HG02610 (cell line): ENCODE data around the gene ARRDC5.
A peak's percentile ranks its signal among the peaks of the same experiment; 100 is the strongest.
"Not testable (repeated sequence)": the region's sequence is repeated elsewhere in the genome, so short reads cannot be mapped to it uniquely, and the experiment has no call there.

Source experiments
- ATAC-seq: cut with Tn5 transposase; IDR thresholded peaks from one replicate; pipeline ENCODE4 v1.9.1; 2021; ENCODE audit warnings: mild to moderate bottlenecking, moderate library complexity; ENCODE audit not compliant: unreplicated experiment

Gene ARRDC5

GRCh38 chr19:4871711-4872110 is 31.0 kb downstream of the ARRDC5 start:
- ATAC-seq, result no peak

- ATAC-seq, result no peak
Measured at GRCh38 chr19:4870025-4870700, 32.5 kb downstream of the ARRDC5 start.

DNA sequence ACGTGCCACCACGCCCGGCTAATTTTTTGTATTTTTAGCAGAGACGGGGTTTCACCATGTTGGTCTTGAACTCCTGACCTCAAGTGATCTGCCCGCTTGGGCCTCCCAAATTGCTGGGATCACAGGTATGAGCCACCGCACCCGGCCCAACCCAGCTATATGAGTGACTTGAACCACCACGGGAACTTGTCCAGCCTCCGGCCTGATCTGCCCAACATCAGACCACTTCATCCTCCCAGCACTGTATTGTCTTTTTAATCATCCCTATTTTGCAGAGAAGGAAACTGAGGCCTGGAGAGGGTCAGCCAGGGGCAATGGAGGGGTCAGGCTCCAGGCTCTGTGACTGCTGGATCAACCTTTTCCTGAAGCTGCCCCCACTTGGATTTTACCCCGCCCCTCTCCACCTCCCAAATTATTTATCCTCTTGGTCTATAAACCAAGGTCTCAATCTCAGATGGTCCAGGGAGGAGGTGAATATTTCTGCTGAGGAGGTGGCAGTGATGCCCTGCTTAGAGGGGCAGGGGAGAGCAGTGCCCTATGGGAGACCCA is 34.3 kb downstream of the ARRDC5 start:
- ATAC-seq, result no peak

DNA sequence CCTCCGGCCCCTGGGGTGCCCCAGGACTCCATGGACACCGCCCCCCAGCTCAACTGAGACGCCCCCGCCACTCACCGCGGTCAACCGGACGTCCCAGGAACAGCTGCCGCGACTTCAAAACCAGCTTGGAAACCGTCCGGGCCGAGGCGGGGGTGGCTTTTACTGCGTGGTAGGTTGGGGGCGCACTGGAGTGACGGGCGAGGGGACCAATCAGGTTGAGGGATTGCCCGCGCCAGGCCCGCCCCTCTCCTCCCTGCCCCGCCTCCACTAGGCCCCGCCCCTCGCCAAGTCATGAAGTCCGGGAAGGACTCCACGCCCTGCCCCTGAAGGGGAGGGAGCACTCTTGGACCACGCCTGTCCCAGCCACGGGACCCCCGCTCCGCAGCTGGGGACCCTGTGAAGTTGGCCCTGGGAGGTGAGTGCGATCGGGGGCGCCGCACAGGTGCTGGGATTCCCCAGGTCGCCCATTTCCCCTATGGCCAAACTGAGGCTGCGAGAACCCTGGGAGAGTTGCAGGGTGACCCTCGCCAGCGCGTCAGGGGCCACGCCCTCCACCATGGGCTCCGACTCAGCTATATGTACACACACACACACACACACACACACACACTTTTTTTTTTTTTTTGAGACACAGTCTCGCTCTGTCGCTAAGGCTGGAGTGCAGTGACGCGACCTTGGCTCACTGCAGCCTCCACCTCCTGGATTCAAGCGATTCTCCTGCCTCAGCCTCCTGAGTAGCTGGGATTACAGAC is 35.0 kb downstream of the ARRDC5 start, which contains the start of gene PLIN3:
TSS of gene PLIN3 (minus strand) at position 134 of the 752 bp plus-strand sequence. CDS start 6,273 bp downstream, outside the sequence.
- peak; percentile 77 for ATAC-seq

- ATAC-seq, result no peak
Measured at GRCh38 chr19:4866595-4867424, 35.9 kb downstream of the ARRDC5 start.

DNA sequence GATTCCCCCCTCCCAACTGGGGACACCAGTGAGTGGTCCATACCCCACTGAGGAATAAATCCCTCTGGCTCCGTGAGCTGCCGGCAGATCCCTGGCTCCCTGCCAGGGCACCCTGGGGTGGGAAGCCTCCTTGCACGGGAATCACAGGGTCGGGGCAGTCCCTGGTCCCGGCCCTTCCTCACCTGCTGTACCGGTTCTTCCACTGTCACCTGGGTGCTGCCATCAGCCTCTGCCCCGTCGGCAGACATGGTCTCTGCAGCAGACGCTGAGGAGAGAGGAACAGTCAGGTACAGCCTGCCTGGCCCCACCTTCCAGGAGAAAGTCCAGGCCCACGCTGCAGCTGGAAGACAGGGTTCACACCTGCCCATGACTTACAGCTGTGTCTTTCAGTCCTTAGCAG is 41.5 kb downstream of the ARRDC5 start:
- no peak for ATAC-seq

- no peak for ATAC-seq
Measured at GRCh38 chr19:4859697-4860096, 43.0 kb downstream of the ARRDC5 start.

DNA sequence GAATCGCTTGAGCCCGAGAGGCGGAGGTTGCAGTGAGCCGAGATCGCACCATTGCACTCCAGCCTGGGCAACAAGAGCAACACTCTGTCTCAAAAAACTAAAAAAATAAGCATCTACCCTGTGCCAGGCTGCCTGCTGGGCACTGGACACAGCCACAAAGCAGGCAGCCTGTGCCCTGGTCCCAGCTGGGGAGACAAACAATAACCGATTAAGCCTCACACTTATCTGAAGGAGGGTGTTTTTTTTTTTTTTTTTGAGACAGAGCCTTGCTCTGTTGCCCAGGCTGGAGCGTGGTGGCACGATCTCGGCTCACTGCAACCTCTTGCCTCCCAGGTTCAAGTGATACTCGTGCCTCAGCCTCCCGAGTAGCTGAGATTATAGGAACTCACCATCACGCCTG is 46.2 kb downstream of the ARRDC5 start:
- not testable (repeated sequence) for ATAC-seq

DNA sequence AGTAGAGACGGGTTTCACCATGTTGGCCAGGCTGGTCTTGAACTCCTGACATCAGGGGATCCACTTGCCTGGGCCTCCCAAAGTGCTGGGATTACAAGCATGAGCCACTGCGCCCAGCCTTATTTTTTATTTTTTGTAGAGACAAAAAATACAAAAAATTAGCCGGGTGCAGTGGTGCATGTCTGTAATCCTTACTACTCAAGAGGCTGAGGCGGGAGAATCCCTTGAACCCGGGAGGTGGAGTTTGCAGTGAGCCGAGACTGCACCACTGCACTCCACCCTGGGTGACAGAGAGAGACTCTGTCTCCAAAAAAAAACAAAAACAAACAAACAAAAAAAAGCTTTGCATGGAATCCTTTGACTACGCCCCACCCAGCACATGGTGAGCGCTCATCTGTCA is 49.2 kb downstream of the ARRDC5 start:
- not testable (repeated sequence) for ATAC-seq

DNA sequence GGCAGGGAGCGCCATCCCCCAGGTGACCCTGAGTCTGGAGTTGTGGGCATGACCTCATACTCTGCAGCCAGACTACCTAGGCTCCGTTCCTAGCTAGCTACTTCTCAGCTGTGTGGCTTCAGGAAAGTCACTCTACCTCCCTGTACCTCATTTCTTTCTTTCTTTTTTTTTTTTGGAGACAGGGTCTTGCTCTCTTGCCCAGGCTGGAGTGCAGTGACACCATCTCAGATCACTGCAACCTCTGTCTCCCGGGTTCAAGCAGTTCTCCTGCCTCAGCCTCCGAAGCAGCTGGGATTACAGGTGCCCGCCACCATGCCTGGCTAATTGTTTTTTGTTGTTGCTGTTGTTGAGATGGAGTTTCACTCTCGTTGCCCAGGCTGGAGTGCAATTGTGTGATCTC is 50.2 kb downstream of the ARRDC5 start:
- no peak for ATAC-seq

DNA sequence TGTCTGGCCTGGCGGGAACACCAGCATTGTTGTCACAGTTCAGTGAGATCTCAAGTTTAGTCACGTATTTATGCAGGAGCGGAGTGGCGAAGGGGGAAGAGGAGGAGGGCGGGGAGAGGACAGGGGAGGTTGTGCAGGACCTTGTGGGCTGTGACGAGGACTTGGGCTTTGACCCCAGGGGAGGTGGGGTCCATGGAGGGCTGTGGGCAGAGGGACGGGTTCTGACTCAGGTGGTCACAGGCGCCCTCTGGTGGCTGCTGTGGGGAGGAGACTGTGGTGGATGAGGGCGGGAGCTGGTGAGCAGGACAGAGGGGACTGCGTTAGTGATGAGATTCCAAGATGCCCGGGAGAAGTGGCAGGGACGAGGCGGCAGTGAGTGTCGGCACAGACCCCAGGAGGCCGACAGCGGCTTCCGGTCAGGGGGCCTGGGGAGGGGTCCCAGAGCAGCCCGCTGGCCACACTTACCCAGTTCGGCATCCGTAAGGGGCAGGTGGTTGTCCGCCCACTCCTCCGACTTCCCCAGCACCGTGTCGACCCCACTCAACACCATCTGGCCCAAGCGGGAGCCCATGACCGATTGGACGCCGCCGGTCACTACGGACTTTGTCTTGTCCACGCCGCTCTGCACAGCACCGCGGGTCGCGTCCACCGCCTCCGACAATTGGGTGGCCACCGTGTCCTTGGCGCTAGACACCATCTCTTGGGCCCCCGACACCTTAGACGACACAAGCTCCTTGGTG is 51.0 kb downstream of the ARRDC5 start:
- ATAC-seq, result no peak

- ATAC-seq, result no peak
Measured at GRCh38 chr19:4849019-4849418, 53.7 kb downstream of the ARRDC5 start.

GRCh38 chr19:4847190-4847973 is 55.3 kb downstream of the ARRDC5 start:
- ATAC-seq, result no peak

DNA sequence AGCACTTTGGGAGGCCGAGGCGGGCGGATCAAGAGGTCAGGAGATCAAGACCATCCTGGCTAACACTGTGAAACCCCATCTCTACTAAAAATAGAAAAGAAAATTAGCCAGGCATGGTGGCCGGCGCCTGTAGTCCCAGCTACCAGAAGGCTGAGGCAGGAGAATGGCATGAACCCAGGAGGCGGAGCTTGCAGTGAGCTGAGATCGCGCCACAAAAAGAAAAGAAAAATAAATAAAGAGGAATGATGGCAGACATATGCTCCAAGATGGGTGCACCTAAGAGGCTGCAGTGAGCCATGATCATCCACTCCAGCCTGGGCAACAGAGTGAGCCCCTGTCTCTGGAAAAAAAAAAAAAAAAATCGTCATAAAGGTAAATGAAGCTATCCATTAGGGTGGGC is 56.7 kb downstream of the ARRDC5 start:
- ATAC-seq, result not testable (repeated sequence)

- ATAC-seq, result no peak
Measured at GRCh38 chr19:4844348-4845179, 58.1 kb downstream of the ARRDC5 start.

DNA sequence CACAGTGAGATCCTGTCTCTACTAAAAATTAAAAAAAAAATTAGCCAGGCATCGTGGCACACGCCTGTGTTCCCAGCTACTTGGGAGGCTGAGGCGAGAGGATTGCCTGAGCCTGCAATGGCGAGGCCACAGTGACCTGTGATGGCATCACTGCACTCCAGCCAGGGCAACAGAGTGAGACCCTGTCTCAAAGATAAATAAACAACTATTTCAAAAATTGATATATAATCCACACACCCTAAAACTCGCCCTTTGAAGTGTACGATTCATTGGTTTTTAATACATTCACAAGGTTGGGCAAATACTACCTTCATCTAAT is 59.1 kb downstream of the ARRDC5 start:
- ATAC-seq, result no peak
